OCI-LY3 (cell line): ENCODE measurements around the gene LRBA.
"Not testable (repeated sequence)": the region's sequence is repeated elsewhere in the genome, so short reads cannot be mapped to it uniquely, and the experiment has no call there.

Experiments
- EZH2phosphoT487 ChIP-seq: fragments of 200-600 bp; shearing (Covaris generic); IDR thresholded peaks from 2 replicates; pipeline ENCODE4 v1.6.1; 2018; ENCODE audit warnings: antibody characterized with exemption, mixed run types, low read depth
- TF ChIP-seq, protein P1 (sequence below): fragments of 200-600, 300-600 bp; sonication (generic); IDR thresholded peaks from 2 replicates; pipeline ENCODE4 v1.5.1; 2014; ENCODE audit warnings: antibody characterized with exemption, low read length, low read depth

DNA sequence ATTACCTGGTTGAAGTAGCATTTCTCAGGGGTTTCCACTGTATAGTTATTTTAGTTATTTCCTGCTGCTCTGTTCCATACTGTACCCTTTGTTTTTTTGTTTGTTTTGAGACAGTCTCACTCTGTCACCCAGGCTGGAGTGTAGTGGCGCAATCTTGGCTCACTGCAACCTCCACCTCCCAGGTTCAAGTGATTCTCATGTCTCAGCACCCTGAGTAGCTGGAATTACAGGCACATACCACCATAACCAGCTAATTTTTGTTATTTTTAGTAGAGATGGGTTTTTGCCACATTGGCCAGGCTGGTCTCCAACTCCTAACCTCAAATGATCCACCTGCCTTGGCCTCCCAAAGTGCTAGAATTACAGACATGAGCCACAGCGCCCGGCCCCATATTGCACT lies 457.3 kb downstream of the LRBA start:
- TF ChIP-seq, protein P1, sequence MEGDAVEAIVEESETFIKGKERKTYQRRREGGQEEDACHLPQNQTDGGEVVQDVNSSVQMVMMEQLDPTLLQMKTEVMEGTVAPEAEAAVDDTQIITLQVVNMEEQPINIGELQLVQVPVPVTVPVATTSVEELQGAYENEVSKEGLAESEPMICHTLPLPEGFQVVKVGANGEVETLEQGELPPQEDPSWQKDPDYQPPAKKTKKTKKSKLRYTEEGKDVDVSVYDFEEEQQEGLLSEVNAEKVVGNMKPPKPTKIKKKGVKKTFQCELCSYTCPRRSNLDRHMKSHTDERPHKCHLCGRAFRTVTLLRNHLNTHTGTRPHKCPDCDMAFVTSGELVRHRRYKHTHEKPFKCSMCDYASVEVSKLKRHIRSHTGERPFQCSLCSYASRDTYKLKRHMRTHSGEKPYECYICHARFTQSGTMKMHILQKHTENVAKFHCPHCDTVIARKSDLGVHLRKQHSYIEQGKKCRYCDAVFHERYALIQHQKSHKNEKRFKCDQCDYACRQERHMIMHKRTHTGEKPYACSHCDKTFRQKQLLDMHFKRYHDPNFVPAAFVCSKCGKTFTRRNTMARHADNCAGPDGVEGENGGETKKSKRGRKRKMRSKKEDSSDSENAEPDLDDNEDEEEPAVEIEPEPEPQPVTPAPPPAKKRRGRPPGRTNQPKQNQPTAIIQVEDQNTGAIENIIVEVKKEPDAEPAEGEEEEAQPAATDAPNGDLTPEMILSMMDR, result not testable (repeated sequence)
- not testable (repeated sequence) for TF ChIP-seq EZH2phosphoT487
